Measurements from ENCODE around the gene SLC7A9.

SLC7A9 gene

DNA sequence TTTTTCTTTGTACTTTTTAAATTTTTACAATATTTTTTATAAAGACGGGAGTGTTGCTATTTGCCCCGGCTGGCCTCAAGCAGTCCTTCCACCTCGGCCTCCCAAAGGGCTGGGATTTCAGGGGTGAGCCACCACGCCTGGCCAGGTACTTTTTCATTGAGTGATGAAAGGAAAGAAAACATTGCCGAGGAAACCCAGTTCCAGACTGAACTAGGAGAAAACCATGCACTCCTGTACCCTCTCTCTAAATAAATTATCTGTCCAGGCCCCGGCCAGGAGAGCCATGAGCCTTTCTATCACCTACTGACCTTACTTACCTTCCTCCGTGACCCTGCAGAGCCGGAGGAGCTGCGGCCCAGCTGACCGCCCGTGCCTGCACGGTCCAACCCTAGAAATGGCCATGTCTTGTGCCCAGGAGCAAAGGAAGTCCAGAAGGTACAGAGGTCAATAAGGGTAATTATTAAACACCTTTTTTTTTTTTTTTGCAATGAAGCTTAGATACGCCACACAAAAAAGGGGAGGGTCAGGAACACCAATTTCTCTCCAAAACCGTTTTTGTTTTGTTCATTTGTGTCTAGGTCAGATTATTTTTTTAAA, at the start of gene SLC7A9:
Gene SLC7A9 (minus strand): TSS at position 399 of the 597 bp plus-strand sequence. CDS start 1,233 bp downstream, outside the sequence.
- Mint-ChIP-seq H3K4me1 (peaks cover 6% of the 10 kb centered on the region), H3K36me3 (ENCODE audit: low read depth) (no peaks in the 10 kb centered on the region), H3K9me3 (no peaks in the 10 kb centered on the region), H3K27me3 (ENCODE audit: low read depth) (peaks cover 6% of the 10 kb centered on the region), H3K4me3 (peak within 1 kb of the TSS in 1 of 3 experiments; percentile 65), H3K27ac (peak within 1 kb of the TSS; percentile 50 to 94 (median 87))
- TF ChIP-seq, protein P1, sequence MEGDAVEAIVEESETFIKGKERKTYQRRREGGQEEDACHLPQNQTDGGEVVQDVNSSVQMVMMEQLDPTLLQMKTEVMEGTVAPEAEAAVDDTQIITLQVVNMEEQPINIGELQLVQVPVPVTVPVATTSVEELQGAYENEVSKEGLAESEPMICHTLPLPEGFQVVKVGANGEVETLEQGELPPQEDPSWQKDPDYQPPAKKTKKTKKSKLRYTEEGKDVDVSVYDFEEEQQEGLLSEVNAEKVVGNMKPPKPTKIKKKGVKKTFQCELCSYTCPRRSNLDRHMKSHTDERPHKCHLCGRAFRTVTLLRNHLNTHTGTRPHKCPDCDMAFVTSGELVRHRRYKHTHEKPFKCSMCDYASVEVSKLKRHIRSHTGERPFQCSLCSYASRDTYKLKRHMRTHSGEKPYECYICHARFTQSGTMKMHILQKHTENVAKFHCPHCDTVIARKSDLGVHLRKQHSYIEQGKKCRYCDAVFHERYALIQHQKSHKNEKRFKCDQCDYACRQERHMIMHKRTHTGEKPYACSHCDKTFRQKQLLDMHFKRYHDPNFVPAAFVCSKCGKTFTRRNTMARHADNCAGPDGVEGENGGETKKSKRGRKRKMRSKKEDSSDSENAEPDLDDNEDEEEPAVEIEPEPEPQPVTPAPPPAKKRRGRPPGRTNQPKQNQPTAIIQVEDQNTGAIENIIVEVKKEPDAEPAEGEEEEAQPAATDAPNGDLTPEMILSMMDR (IDR thresholded peaks at IDR 0.05; ENCODE audit: unreplicated experiment in 3 of 3) = no peak

DNA sequence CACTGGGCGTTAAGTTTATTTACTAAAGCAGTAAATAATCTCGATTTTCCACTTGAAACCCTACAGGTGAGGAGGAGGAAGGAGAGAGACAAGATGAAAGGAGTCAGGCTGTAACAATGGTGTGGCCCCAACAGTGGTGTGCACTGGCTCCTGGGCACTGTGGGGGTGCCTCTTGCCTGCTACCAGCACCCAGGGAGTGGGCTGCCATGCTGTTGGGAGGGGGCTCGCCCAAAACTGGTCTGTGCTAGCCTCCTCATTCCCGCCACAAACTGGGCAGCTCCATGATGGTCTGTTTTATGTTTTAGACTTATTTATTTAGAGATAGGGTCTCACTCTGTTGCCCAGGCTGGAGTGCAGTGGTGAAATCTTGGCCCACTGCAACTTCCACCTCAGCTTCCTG, 49.8 kb upstream of the SLC7A9 start:
- Mint-ChIP-seq H3K4me1 (no peaks in the 10 kb centered on the region), H3K27ac (no peak overlapping the region), H3K27me3 (ENCODE audit: low read depth) (no peaks in the 10 kb centered on the region), H3K9me3 (no peaks in the 10 kb centered on the region), H3K36me3 (ENCODE audit: low read depth) (peaks cover 37% of the 10 kb centered on the region), H3K4me3 (no peak overlapping the region)
- TF ChIP-seq, protein P1 (IDR thresholded peaks at IDR 0.05; ENCODE audit: unreplicated experiment in 3 of 3) = no peak

- Mint-ChIP-seq H3K27ac (no peak overlapping the region), H3K36me3 (ENCODE audit: low read depth) (peaks cover 25% of the 10 kb centered on the region), H3K27me3 (ENCODE audit: low read depth) (no peaks in the 10 kb centered on the region), H3K4me1 (no peaks in the 10 kb centered on the region), H3K9me3 (no peaks in the 10 kb centered on the region), H3K4me3 (no peak overlapping the region)
- TF ChIP-seq, protein P1 (IDR thresholded peaks at IDR 0.05; ENCODE audit: unreplicated experiment in 3 of 3) = no peak
These were observed 48.0 kb upstream of the SLC7A9 start for GRCh38 chr19:32917616-32917996.

- Mint-ChIP-seq H3K4me1 (no peaks in the 10 kb centered on the region), H3K27ac (no peak overlapping the region), H3K36me3 (ENCODE audit: low read depth) (peaks cover 27% of the 10 kb centered on the region), H3K4me3 (no peak overlapping the region), H3K9me3 (no peaks in the 10 kb centered on the region), H3K27me3 (ENCODE audit: low read depth) (no peaks in the 10 kb centered on the region)
- TF ChIP-seq, protein P1 (IDR thresholded peaks at IDR 0.05; ENCODE audit: unreplicated experiment in 3 of 3) = no peak
These were observed 47.5 kb upstream of the SLC7A9 start for GRCh38 chr19:32916969-32917615.

DNA sequence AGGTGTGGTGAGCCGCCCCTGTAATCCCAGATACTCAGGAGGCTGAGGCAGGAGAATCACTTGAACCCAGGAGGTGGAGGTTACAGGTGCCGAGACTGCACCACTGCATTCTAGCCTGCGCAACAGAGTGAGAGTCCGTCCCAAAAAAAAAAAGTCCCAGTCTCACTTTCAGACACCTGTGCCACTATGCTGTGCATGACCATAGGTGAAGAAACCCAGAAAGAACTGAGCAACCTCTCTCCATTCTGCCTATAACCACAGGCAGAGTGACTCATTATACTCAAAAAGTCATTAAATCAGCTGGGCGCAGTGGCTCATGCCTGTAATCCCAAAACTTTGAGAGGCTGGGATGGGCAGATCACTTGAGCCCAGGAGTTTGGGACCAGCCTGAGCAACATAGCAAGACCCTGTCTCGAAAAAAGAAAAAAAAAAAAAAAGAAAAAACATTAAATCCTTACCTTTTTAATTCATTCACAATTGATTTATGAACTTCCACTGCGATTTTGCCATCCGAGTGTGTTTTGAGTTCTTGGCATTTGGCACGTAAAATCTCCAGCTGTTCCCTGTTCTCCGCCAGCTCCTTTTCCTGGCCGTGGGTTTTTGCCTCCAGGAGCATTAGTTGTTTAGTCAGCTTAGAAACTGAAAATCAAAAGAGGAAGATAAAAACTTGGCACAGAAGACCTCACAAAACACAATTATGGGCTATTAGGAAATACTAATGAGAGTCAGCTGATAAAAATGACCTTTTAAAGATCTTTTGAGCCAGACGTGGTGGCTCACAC, 45.5 kb upstream of the SLC7A9 start:
- Mint-ChIP-seq H3K27me3 (ENCODE audit: low read depth) (no peaks in the 10 kb centered on the region), H3K9me3 (no peaks in the 10 kb centered on the region), H3K4me3 (no peak overlapping the region), H3K27ac (no peak overlapping the region), H3K36me3 (ENCODE audit: low read depth) (peaks cover 26% of the 10 kb centered on the region), H3K4me1 (no peaks in the 10 kb centered on the region)
- TF ChIP-seq, protein P1 (IDR thresholded peaks at IDR 0.05; ENCODE audit: unreplicated experiment in 3 of 3) = no peak

All from nephron (organoid).